PC-9 (cell line): ENCODE data around the gene UNC13B.

Experiments
- CTCF ChIP-seq: fragments of 200-600 bp; sonication (generic); conservative IDR thresholded peaks from 2 replicates; pipeline ENCODE4 v1.6.1; 2017; ENCODE audit warnings: mixed run types, antibody characterized with exemption, mild to moderate bottlenecking, moderate library complexity
- EZH2 ChIP-seq: fragments of 200-600 bp; sonication (generic); IDR thresholded peaks from 2 replicates; pipeline ENCODE4 v1.8.0; 2017; ENCODE audit warnings: antibody characterized with exemption, low read depth

DNA sequence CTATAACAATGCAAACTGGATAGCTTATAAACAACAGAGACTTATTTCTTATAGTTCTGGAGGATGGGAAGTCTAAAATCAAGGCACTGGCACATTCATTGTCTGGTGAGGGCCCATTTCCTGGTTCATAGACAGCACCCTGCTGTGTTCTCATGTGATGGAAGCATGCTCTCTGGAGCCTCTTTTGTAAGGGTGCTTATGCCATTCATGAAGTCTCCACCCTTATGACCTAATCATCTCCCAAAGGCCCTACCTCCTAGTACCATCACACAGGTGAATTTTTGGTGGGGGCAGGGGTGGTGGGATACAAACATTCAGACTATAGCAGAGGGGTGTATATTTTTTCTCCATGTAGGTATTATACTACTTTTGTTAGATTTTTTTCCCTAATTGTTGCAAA lies 92.4 kb downstream of the UNC13B start:
- TF ChIP-seq CTCF = no peak
- no peak for TF ChIP-seq EZH2
